OCI-LY3 (cell line): ENCODE results near the gene CNMD.

Experiments used
- EZH2phosphoT487 ChIP-seq: fragments of 200-600 bp; shearing (Covaris generic); IDR thresholded peaks from 2 replicates; pipeline ENCODE4 v1.6.1; 2018; ENCODE audit warnings: antibody characterized with exemption, mixed run types, low read depth
- TF ChIP-seq, protein P1 (sequence below): fragments of 200-600, 300-600 bp; sonication (generic); IDR thresholded peaks from 2 replicates; pipeline ENCODE4 v1.5.1; 2014; ENCODE audit warnings: antibody characterized with exemption, low read length, low read depth

DNA sequence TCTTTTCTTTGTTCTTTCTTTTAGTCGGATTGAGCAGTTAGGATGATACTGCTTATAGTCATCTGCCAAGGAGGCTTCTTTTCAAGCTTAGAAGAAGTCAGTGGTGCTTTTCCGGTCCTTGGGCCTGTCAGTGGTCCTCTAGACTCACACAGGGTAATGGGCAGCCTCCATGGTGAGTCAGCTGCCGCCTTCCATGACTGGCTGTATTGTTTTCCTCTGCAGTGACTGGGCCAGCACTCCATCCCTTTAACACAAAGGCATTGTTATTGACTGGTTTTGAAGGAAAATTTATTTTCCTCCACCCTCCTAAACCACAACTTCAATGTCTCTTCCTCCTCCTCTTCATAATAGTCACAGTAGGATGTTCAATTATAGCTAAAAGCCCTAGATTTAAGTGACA is 47.1 kb upstream of the CNMD start:
- TF ChIP-seq, protein P1, sequence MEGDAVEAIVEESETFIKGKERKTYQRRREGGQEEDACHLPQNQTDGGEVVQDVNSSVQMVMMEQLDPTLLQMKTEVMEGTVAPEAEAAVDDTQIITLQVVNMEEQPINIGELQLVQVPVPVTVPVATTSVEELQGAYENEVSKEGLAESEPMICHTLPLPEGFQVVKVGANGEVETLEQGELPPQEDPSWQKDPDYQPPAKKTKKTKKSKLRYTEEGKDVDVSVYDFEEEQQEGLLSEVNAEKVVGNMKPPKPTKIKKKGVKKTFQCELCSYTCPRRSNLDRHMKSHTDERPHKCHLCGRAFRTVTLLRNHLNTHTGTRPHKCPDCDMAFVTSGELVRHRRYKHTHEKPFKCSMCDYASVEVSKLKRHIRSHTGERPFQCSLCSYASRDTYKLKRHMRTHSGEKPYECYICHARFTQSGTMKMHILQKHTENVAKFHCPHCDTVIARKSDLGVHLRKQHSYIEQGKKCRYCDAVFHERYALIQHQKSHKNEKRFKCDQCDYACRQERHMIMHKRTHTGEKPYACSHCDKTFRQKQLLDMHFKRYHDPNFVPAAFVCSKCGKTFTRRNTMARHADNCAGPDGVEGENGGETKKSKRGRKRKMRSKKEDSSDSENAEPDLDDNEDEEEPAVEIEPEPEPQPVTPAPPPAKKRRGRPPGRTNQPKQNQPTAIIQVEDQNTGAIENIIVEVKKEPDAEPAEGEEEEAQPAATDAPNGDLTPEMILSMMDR = no peak
- no peak for TF ChIP-seq EZH2phosphoT487
